Measurements from ENCODE around the gene NKPD1.
"Not testable (repeated sequence)": the region's sequence is repeated elsewhere in the genome, so short reads cannot be mapped to it uniquely, and the experiment has no call there.

Gene NKPD1

GRCh38 chr19:45137179-45137761 lies 23.5 kb downstream of the NKPD1 start:
- no peak for DNase-seq

GRCh38 chr19:45136507-45137178 lies 24.1 kb downstream of the NKPD1 start:
- no peak for DNase-seq

GRCh38 chr19:45135176-45135885 lies 25.5 kb downstream of the NKPD1 start:
- no peak for DNase-seq

GRCh38 chr19:45133661-45134060 lies 27.1 kb downstream of the NKPD1 start:
- no peak for DNase-seq

GRCh38 chr19:45130888-45131615 lies 29.7 kb downstream of the NKPD1 start:
- no peak for DNase-seq

GRCh38 chr19:45130236-45130635 lies 30.5 kb downstream of the NKPD1 start:
- no peak for DNase-seq

- no peak for DNase-seq
Measured at GRCh38 chr19:45128806-45129205, 32.0 kb downstream of the NKPD1 start.

GRCh38 chr19:45128146-45128545 lies 32.6 kb downstream of the NKPD1 start:
- no peak for DNase-seq

- DNase-seq = no peak
Measured at GRCh38 chr19:45126654-45127053, 34.1 kb downstream of the NKPD1 start.

GRCh38 chr19:45125975-45126493 lies 34.7 kb downstream of the NKPD1 start:
- DNase-seq = peak; percentile 77

- DNase-seq = no peak
Measured at GRCh38 chr19:45125360-45125759, 35.4 kb downstream of the NKPD1 start.

- DNase-seq = no peak
Measured at GRCh38 chr19:45124021-45124420, 36.8 kb downstream of the NKPD1 start.

- no peak for DNase-seq
Measured at GRCh38 chr19:45123440-45123850, 37.3 kb downstream of the NKPD1 start.

GRCh38 chr19:45122832-45123231 lies 38.0 kb downstream of the NKPD1 start:
- DNase-seq = no peak

GRCh38 chr19:45121827-45122345 lies 38.9 kb downstream of the NKPD1 start:
- DNase-seq = no peak

- no peak for DNase-seq
Measured at GRCh38 chr19:45119582-45119981, 41.2 kb downstream of the NKPD1 start.

GRCh38 chr19:45118591-45119355 lies 42.0 kb downstream of the NKPD1 start:
- DNase-seq = not testable (repeated sequence)

GRCh38 chr19:45118106-45118505 lies 42.7 kb downstream of the NKPD1 start:
- no peak for DNase-seq

- DNase-seq = no peak
Measured at GRCh38 chr19:45117671-45118070, 43.1 kb downstream of the NKPD1 start.

- peak; percentile 61 for DNase-seq
Measured at GRCh38 chr19:45117167-45117594, 43.6 kb downstream of the NKPD1 start.

- no peak for DNase-seq
Measured at GRCh38 chr19:45115809-45116615, 44.8 kb downstream of the NKPD1 start.

Data from CD4-positive, alpha-beta T cell treated with Interleukin-6 for 4 hours (primary cell).